ENCODE results near the gene TSPAN1.

Gene TSPAN1

DNA sequence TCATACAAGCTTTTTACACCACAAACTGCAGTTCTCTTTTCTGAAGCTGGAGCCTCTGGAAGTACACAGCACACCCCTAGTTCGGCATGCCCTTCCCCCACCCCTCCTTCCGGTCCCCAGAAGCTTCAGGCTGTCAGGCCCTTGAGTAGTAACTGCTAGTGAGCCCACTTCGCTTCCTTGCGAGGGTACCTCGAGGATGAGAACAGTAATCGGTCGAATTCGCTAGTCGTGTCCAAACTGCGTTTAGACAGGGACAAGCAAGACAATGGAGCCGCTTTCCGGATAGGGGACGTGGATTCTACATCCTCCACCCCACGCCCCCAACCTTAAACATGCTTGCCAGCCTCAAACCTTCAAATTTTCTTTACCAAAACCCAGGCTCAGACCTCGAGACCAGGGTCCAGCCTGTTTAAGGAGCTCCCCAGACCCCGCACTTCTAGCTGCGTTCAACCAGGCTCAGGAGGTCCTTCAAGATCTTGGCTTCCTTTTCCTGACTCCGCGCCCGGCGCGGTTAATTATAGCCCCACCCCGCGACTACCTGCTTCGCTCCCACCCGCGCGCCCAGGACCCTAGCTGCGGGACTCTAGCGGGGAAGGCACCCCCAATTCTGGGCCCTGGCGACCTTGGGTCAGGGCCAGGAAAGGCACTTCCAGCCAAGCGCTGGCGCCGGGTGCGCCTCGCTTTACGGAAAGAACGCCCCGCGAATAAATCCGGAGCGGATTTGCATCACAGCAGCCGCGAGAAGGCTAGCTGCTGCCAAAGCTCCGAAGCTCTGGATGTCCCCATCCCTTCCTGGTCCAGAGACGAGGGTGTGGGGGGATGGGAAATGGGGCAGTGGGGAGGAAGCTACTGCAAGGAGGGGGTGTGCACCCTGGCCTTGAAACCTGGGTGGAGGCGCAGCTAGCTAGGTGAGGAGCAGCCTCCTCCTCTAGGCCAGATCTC lies 8.1 kb upstream of the TSPAN1 start:
- no peak for DNase-seq

DNA sequence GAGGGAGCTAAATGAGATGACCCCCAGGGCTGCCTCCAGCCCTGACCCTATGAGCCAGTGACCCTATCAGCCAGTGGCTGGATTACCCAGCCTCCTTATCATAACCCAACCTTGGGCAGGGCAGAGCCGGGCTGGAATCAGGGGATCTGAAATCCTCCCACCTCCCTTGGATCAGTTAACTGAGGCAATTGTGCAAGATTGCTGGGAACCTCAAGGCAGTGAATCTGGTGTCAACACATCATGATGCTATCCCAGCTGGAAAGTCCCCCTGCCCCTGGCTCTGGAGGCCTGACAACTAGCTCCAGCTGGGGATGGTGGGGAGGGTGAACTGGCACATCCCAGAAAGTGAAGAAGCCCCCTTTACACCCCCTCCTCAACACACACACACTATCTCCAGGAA lies 6.4 kb upstream of the TSPAN1 start:
- no peak for DNase-seq

DNA sequence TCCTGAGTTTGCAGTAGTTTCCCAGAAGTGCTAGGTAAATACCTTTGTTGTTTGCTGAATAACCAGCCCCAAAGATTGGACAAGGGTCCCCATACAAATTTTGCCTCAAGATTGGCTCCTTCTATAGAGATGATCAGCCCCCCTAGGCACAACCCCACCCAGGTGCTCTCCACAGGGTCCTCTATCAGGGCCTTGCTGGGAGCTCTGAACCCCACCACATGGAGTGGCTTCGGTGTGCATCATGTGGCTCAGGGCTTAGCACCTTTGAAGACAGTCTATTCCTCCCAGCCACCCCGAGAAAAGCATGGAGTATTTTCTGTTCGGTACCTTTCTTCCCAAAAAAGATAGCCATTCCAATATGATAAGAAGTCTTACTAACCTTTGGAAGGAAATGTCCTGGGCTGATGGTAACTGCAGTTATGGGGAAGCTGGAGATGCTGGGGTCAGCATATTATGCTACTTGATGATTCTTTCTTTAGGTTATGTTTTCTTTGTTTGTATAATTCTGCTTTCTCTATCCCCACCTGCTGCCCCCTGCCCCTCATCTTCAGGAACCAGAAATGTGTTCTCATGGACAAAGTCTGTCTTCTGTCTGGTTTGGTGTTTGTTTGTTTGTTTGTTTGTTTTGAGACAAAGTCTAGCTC lies 5.0 kb upstream of the TSPAN1 start:
- DNase-seq = no peak

DNA sequence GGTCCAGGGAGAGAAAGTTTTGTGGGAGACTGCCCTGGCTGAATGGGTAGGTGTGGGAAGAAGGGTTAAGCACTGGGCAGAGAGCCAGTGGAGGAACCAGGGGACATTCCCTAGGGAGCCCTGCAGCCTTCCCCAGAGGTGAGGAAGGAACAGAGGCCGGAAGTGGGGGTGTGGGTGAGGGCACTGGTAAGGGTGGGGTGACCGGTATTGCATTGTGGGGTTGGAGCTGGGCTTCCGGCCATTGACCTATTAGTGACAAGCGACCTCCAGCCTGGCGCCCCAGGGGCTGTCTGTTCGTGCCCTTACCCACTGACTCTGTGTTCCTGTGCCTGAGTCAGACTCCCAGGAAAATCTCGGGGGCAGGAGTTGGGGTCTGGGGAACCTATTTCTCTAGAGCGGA lies 3.5 kb upstream of the TSPAN1 start:
- no peak for DNase-seq

DNA sequence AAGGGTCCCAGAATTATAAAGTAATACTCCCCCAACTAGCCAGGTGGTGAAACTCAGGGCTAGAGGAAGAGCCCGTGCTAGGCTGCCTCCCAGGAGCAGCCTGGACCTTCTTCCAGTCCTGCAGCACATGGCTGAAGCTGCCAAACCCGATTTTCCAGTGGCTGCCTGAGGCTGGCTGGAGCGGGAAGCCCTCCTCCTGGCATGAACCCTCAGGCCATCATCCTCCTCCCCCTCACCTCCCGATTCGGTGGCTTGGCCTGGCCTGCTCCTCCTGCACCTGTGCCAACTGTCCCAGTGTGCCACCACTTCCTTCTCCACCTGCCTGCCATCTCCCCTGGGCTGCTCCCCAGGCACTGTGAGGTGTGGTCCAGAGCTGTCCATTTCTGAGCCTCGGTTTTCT lies 3.0 kb upstream of the TSPAN1 start:
- DNase-seq = no peak

DNA sequence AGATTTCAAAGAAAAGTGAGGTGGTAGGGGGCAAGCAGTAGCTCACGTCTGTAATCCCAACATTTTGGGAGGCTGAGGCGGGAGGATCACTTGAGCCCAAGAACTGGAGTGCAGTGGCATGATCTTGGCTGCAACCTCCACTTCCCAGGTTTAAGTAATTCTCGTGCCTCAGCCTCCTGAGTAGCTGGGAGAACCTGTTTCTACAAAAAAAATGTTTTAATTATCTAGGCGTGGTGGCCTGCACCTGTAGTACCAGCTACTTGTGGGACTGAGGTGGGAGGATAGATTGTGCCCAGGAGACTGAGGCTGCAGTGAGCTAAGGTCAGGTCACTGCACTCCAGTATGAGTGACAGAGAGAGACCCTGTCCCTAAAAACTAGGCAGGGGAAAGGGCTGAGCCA lies 2.6 kb upstream of the TSPAN1 start:
- DNase-seq = no peak

DNA sequence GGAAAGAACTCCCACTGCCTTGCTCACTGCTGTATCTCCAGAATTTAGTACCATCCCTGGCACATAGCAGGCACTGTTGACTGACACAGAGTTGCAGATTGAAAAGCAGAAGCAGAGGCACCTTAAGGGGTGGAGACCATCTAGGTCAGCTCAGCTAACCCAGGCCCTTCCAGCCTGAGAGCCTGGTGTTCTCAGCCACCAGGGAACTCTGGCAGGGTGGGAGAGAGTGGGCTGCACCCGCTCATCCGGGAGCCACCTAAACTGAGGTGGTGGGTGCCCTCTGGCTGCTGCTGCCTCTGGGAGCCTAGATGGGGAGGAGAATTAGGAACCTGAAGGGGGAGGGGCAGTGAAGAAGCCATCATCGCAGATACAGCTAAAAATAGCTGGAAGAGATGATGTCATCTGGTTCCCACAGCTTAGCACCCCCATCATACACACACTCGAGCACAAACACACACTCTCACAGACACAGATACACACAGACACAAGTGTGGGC lies 1.5 kb upstream of the TSPAN1 start:
- no peak for DNase-seq

DNA sequence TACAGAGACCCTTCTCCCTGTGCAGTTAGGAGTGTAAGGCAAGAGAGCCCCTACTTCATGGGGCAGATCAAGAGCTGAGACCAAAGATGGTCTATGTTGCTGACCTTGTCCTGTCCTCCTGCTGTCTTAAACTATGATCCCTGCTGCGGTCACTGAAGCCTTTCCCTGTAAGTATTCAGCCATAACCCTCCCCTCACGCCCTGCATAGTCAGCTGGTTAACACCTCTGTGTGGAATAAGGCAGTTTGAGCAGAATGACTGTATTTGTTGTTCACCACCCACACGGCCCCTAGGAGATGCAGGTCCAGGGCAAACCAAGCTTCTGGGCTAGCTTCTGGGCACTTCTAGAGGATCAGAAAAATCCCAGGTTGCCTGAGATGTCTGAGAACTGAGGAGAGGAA lies 356 bp downstream of the TSPAN1 start:
- DNase-seq = no peak

DNA sequence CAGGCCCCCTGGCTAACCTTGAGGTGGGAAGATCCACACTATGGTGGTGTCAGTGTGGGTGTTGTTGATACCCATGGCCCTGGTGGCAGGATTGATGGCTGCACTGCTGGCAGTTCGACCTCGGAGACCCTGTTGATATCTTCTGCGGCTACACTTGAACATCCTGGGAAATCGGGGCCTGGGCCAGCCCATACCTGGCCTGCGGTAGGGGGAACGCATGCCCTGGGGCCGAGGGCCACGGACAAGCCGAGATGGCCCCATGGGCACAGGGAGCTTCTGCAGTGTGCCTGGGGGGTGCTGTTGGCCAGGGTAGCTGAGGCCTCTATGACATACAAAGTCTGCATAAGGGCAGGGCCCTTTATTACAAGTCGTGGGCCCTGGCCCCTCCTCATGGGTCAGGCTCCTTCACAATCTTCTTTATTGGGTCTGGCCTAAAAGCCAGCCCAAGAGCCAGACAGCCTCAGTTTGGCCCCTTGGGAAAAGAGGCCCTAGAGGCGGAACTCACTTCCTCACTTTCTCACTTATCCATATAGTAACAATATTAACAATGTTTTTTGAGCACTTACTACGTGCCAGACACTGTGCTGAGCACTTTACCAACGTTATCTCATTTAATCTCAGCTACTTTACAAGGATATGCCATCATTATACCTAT lies 1.5 kb downstream of the TSPAN1 start, which contains the start of gene P3R3URF:
Gene P3R3URF, minus strand, starts transcription at position 278 of the 655 bp plus-strand sequence. Its CDS starts 17 bp downstream, at position 261.
- DNase-seq = no peak

DNA sequence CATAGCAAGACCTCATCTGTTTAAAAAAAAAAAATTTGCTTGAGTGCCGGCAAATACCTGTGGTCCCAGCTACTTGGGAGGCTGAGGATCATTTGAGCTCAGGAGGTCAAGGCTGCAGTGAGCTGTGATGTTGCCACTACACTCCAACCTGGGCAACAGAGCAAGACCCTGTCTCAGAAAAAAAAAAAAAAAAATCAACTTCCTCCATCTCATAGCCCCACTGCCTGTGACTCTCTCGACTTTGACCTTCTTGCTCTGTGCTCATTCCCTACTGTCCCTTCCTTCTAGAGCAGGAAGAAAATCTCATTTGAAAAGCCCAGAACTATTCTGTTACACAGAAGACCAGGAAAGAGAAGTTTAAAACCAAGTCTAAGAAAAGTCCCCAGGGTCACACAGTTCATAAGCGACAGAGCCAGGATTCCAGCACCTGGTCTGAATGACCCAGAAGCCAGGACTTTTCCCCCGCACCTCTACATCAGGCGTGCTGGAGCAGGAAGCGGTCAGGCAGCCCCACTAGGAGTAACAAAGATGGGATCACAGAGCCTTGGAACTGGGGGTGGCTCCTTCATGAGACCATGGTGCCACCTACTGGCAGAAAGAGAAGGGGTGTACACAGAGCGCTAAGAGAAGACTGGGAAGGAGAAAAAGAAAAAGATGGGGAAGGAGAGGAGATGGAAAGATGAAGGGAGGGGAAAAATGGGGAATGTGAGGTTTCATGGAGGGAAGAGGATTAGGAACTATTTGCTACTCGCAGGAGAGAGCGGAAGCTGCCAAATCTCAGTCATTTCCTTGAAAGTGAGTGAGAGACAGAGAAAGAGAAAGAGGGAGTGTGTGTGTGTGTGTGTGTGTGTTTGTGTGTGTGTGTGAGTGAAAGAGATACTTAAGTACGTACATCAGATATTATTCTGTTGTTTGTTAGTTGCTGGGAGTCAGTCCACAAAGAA lies 4.5 kb downstream of the TSPAN1 start:
- peak; percentile 83 for DNase-seq

DNA sequence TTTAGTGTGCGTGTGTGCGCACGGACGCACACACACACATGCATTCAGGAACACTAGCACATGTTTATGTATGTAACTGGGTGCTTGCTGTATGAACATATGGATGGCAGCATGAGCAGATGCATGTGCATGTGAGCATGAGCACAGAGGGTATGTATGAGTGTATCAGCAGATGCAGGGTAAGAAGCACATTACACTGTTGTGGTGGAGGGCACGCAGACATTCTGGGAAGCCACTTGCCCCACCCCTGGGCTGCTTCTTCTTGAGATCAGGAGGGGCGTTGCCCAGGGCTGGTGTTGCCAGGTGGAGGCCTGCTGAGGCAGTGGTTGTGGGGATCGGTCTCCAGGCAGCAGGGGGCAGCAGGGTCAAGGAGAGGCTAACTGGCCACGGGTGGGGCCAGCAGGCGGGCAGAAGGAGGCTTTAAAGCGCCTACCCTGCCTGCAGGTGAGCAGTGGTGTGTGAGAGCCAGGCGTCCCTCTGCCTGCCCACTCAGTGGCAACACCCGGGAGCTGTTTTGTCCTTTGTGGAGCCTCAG lies 5.3 kb downstream of the TSPAN1 start:
- peak; percentile 26 for DNase-seq

DNA sequence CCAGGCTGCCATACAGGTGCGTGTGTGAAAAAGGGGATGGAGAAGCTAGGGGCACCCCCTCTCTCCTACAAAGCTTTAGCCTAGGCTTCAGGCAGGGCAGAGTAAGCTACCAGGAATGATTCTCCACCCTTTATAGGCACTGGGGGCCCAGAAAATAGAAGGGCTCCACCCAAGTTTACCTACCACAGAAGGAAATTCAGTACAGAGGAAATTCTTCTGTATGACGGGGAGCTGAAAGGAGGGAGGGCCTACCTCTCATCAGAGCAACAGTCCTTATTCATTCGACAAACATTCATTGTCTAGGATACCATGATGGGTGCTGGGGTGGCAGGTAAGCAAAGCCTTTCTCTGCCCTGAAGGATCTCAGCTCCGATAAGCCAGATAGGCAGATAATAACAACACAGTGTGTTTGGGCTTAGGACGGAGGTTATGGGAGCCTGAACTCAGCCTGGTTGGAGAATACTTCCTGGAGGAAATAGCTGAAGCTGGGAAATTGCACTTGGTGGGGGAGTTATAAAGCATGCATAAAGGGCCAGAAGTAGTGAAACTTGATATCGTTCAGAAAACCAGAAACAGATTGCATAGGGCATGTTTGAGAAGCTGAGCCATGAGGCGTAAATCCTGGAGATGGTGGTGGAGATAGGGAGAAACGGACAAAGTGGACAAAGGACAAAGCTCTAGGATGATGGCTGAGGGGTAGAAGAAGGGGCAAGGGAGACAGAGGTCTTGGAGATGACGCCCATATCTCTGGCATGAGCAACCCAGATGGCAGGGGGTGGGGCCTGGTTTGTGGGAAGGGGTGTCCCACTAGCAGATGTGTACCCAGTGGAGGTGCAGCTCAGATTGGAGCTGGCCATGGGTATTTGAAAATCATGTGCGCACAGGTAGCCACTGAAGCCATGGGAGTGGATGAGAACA lies 6.7 kb downstream of the TSPAN1 start:
- DNase-seq = no peak

DNA sequence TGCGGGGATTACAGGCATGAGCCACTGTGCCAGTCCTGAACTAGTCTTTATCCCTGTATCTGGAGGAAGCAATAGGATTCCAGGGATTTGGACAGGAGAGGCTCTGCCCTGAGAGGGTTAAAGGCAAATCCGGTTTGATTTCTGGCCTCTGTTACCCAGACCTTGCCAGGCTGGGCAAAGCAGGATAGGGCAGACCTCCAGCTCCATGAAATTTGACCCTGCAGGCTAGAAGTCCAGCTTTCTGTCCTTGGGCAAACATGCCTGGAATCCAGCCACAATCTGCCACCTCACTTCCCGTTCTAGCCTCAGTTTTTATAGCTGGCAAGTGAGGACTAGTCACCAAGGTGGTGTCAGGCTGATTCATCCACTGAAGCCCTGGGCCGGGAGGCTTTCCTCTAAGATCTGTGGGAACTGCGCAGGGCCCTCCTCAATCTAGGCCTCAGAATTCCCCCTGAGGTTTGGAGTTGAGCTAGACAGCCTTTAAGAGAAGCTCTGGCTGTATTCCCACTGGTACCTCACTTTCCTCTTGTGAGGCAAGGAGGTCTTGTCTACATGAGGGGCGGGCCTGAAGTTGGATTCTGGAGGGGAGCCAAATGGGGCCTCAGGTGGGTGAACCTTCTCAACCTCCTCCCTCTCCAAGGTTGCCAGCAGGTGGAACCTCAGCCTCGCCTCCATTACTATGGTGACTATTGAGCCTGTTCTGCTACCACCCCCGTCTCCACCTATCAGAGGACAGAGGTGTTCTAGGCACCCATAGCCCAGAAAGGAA lies 8.4 kb downstream of the TSPAN1 start:
- DNase-seq = peak; percentile 83

DNA sequence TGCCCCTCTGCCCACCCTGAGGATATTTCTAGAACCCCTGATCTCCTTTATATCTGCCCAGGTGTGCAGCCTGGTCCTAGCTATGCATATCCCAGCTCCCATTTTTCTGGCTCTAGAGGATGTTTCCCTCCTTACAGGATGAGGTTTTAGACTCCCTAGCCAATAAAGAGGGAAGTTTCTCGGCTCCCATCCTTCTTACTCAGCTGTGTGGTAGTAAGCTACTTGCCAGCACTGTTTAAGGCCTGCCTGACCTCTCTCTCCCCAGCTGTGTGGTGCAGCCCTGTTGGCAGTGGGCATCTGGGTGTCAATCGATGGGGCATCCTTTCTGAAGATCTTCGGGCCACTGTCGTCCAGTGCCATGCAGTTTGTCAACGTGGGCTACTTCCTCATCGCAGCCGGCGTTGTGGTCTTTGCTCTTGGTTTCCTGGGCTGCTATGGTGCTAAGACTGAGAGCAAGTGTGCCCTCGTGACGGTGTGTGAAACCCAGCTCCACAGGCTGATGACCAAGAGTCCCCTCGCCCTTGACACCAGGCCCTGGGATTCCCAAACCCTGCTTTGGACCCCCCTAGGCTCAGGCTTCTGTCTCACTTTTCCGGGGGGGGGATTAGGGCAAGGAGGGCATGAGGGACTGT lies 9.2 kb downstream of the TSPAN1 start:
- DNase-seq = no peak

DNA sequence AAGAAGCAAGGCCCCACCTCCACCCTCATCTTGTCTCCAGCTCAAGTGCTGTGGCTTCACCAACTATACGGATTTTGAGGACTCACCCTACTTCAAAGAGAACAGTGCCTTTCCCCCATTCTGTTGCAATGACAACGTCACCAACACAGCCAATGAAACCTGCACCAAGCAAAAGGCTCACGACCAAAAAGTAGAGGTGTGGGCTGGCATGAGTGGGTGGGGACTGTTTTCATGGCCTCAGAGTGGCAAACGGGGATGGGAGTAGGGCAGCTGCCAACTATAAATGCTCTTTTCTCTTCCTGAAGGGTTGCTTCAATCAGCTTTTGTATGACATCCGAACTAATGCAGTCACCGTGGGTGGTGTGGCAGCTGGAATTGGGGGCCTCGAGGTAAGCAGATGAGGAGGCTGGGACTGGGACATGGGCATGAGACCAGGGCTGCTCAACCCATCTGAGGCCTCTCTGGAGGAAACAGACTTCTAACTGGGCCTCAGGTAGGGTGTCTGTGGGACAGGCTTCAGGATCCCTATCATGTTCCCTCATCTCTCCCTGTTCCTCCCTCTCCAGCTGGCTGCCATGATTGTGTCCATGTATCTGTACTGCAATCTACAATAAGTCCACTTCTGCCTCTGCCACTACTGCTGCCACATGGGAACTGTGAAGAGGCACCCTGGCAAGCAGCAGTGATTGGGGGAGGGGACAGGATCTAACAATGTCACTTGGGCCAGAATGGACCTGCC lies 10.2 kb downstream of the TSPAN1 start:
- no peak for DNase-seq

DNA sequence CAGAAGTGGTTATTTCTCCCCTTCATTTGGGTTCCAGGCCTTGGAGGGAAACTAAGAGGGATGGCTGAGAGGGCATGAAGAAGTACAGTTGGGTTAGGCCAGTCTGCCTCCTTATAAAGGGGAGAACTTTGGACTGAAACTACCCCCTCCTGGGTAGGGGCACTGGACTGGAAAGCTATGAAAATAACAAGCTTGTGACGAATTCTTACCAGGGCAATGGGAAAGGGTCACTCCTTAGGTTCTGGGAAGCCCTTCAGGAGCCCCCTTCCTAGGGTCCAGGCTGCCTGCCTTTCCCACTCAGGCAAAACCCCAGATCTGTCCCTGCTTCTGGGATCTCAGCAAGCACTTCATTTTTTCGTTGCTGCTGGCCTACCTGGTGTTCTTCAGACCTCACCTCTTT lies 11.2 kb downstream of the TSPAN1 start:
- no peak for DNase-seq

DNA sequence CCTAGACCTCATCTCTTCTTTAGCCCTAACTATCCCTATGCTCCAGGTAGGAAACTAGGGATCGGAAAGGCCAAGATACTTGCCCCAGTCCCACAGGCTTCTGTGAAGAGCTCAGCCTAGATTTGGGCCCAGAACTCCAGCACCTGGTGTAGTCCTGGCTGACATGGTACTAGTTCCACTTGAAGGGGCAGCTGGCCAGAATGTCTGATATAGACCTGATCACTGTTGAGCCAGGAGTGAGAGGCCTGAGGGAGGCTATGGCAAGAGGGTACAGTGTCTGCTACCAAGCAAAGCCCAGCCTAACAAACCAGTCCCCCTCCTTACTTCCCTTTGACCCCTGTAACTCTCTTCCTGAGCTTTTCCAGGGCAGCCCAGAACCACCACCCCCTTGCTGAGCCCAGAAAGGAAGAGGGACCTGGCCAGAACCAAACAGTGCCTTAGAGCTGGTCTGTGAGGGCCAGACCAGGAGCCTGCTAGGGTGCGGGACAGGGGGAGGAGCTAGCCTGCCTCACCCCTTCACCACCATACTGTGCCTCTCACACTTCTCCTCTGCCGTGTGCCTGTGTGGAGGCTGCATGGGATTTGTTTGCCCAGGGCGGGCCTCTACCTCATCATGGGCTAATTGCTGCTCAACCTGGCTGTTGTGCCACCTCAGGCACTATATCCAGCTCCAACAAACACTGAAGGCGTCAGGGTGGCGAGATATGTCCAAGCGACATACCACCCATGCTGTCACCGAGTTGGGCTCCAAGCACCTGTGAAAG lies 12.4 kb downstream of the TSPAN1 start:
- DNase-seq = peak; percentile 51

All from NCI-H1436 (cell line).